Keratinocyte (primary cell): ENCODE results near the gene IQCK. TPM values are rescaled to one million over a fixed set of nuclear protein-coding genes. Genes with fewer than 3 reads are reported as not detected.

Experiments
- DNase-seq: peaks from one replicate; pipeline ENCODE4 v3.0.0-alpha.2; 2011; ENCODE audit warnings: low read depth, missing footprints, low spot score
- FAIRE-seq: peaks from 2 replicates; lab custom pipeline; 2011; peaks lifted over from hg19 to GRCh38; lab: Jason Lieb, UNC
- H2AFZ ChIP-seq: 2 replicates; pipeline ENCODE4 v1.6.0; 2012; ENCODE audit warnings: low read length, control low read depth, inconsistent platforms; ENCODE audit not compliant: control insufficient read depth
- H3K27ac ChIP-seq: 2 replicates; pipeline ENCODE4 v1.5.1; 2011; ENCODE audit warnings: low read length; ENCODE audit not compliant: control insufficient read depth, insufficient read depth
- H3K27me3 ChIP-seq: 3 replicates; pipeline ENCODE4 v1.6.0; 2011; ENCODE audit warnings: low read length; ENCODE audit not compliant: control insufficient read depth, insufficient read depth; ENCODE audit errors: extremely low read depth
- H3K36me3 ChIP-seq, 2 experiments: 2 replicates in 1 of 2; 3 replicates in 1 of 2; pipeline ENCODE4 v1.5.1; 2011; ENCODE audit warnings: low read length in 2 of 2, mild to moderate bottlenecking in 1 of 2; ENCODE audit not compliant: control insufficient read depth in 2 of 2, insufficient read depth in 2 of 2; ENCODE audit errors: extremely low read depth in 1 of 2
- H3K4me1 ChIP-seq: 3 replicates; pipeline ENCODE4 v1.5.1; 2011; ENCODE audit warnings: low read length; ENCODE audit not compliant: control insufficient read depth, insufficient read depth; ENCODE audit errors: extremely low read depth
- H3K4me2 ChIP-seq: 3 replicates; pipeline ENCODE4 v1.6.0; 2011; ENCODE audit warnings: low read depth, low read length; ENCODE audit not compliant: control insufficient read depth, insufficient read depth; ENCODE audit errors: extremely low read depth
- H3K4me3 ChIP-seq, 3 experiments: fragments of 200-600 bp in 1 of 3; sonication (generic) in 1 of 3; 2 replicates in 2 of 3; 3 replicates in 1 of 3; pipeline ENCODE4 v1.5.1; 2011 to 2016; ENCODE audit warnings: low read length in 3 of 3, mild to moderate bottlenecking in 3 of 3, control low read depth in 2 of 3, inconsistent platforms in 1 of 3, low read depth in 1 of 3, mixed read lengths in 1 of 3, mixed run types in 1 of 3, moderate library complexity in 1 of 3; ENCODE audit not compliant: control insufficient read depth in 2 of 3, insufficient read depth in 2 of 3; ENCODE audit errors: extremely low read depth in 1 of 3
- H3K79me2 ChIP-seq: 2 replicates; pipeline ENCODE4 v1.6.0; 2012; ENCODE audit warnings: low read length; ENCODE audit not compliant: control insufficient read depth, insufficient read depth
- H3K9ac ChIP-seq: 3 replicates; pipeline ENCODE4 v1.6.0; 2011; ENCODE audit warnings: low read length; ENCODE audit not compliant: control insufficient read depth, insufficient read depth; ENCODE audit errors: extremely low read depth
- H3K9me1 ChIP-seq: 3 replicates; pipeline ENCODE4 v1.6.0; 2011; ENCODE audit warnings: low read length; ENCODE audit not compliant: control insufficient read depth, insufficient read depth; ENCODE audit errors: extremely low read depth
- H3K9me3 ChIP-seq: 2 replicates; pipeline ENCODE4 v1.5.1; 2012; ENCODE audit warnings: low read depth, low read length; ENCODE audit not compliant: control insufficient read depth
- H4K20me1 ChIP-seq: 3 replicates; pipeline ENCODE4 v1.6.0; 2011; ENCODE audit warnings: low read length; ENCODE audit not compliant: control insufficient read depth, insufficient read depth; ENCODE audit errors: extremely low read depth
- CTCF ChIP-seq, 3 experiments: IDR thresholded peaks in 1 of 3; conservative IDR thresholded peaks in 1 of 3; optimal IDR thresholded peaks in 1 of 3; 2 replicates in 2 of 3; 3 replicates in 1 of 3; pipeline versions ENCODE3 to v1.5.1; 2011; ENCODE audit warnings: low read length in 3 of 3, mild to moderate bottlenecking in 3 of 3, moderate library complexity in 2 of 3, control low read depth in 1 of 3, inconsistent platforms in 1 of 3; ENCODE audit not compliant: insufficient read depth in 2 of 3; ENCODE audit errors: extremely low read depth in 1 of 3
- EZH2 ChIP-seq: IDR thresholded peaks from one replicate; pipeline ENCODE4 v1.6.1; 2012; ENCODE audit warnings: inconsistent platforms, mild to moderate bottlenecking, low read length, moderate library complexity
- dilution Hi-C: fragments of 300-500 bp; cut with MboI; formaldehyde crosslinking; loops from one replicate; pipeline ENCODE4 v1.7.0; 2020; ENCODE audit warnings: low sequenced_read_pairs; ENCODE audit not compliant: extremely low pct_ligation_motif_present
- polyA plus RNA-seq, 5 experiments: library from polyadenylated mRNA; depleted of rRNA in 3 of 5; stranded (reverse) in 3 of 5; stranded (forward) in 1 of 5; unstranded in 1 of 5; fragments of >200 nt; gene quantifications; 1 replicate in 1 of 5; 2 replicates in 3 of 5; 3 replicates in 1 of 5; pipeline versions ENCODE4 v1.2.1 to v1.2.3, GENCODE V29; 2011 to 2012; ENCODE audit warnings: missing spikeins in 2 of 5, low read depth in 1 of 5, low replicate concordance in 1 of 5

The IQCK gene
- polyA plus RNA-seq, 1 donor (not counting 4 experiments of a cell fraction or from before 2014, with no cell fraction given): 9.7 TPM

GRCh38 chr16:19700319-19700781 lies 17.7 kb upstream of the IQCK start:
- no peaks in the 10 kb centered on the region for H3K79me2 ChIP-seq
- no peak for FAIRE-seq
- H3K9me3 ChIP-seq: peaks cover 2% of the 10 kb centered on the region
- no peak for DNase-seq
- H3K27ac ChIP-seq: no peak overlapping the region
- peaks cover 12% of the 10 kb centered on the region for H4K20me1 ChIP-seq
- TF ChIP-seq CTCF (optimal IDR thresholded peaks at IDR 0.05 in 1 of 3, IDR thresholded peaks at IDR 0.05 in 1 of 3, conservative IDR thresholded peaks at IDR 0.05 in 1 of 3; ENCODE audit: extremely low read depth in 1 of 3, insufficient read depth in 2 of 3, low read length in 3 of 3) (no peak), EZH2 (no peak)
- no peaks in the 10 kb centered on the region for H3K9me1 ChIP-seq
- no peak overlapping the region for H3K4me3 ChIP-seq
- no peaks in the 10 kb centered on the region for H3K27me3 ChIP-seq
- H3K4me2 ChIP-seq: no peak overlapping the region
- no peak overlapping the region for H3K9ac ChIP-seq
- dilution Hi-C loops: no loop called here
- H3K36me3 ChIP-seq: peaks cover 10 to 23% of the 10 kb centered on the region in 2 experiments
- H2AFZ ChIP-seq: no peak overlapping the region
- H3K4me1 ChIP-seq: peaks cover 25% of the 10 kb centered on the region

DNA sequence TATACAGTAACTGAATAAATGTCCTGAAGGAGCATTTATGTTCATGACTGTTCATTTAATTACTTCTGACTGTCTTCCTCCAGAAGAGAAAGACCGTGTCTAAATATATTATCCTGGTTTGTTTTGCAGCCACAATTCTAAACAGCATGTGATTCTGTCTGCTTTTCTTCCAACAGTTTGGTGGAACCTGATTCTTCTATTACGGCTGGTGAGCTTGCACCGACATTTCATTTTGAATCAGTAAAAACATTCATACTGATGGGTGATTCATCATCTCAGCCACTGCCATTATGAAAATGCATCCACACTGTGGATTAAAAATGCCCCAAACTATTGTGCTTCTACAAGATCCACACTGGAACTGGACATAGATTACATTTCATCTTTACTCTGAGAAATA lies 17.0 kb upstream of the IQCK start:
- TF ChIP-seq CTCF (optimal IDR thresholded peaks at IDR 0.05 in 1 of 3, IDR thresholded peaks at IDR 0.05 in 1 of 3, conservative IDR thresholded peaks at IDR 0.05 in 1 of 3; ENCODE audit: extremely low read depth in 1 of 3, insufficient read depth in 2 of 3, low read length in 3 of 3) (no peak), EZH2 (no peak)
- dilution Hi-C loops: no loop called here
- H3K9me3 ChIP-seq: peaks cover 2% of the 10 kb centered on the region
- no peak for DNase-seq
- H4K20me1 ChIP-seq: peaks cover 12% of the 10 kb centered on the region
- H3K4me1 ChIP-seq: peaks cover 24% of the 10 kb centered on the region
- H3K9ac ChIP-seq: no peak overlapping the region
- H3K9me1 ChIP-seq: no peaks in the 10 kb centered on the region
- no peak for FAIRE-seq
- H3K36me3 ChIP-seq: peaks cover 10 to 29% of the 10 kb centered on the region in 2 experiments
- no peaks in the 10 kb centered on the region for H3K79me2 ChIP-seq
- no peaks in the 10 kb centered on the region for H3K27me3 ChIP-seq
- H2AFZ ChIP-seq: no peak overlapping the region
- H3K27ac ChIP-seq: no peak overlapping the region
- H3K4me2 ChIP-seq: no peak overlapping the region
- H3K4me3 ChIP-seq: no peak overlapping the region
